Natural killer cell (primary cell): ENCODE results near the gene GGN. TPM values are rescaled to one million over a fixed set of nuclear protein-coding genes. Genes with fewer than 3 reads are reported as not detected.

ENCODE experiments used
- ATAC-seq, 3 donors: fragments of 150-1000 bp in 2 of 3; fragments of 200-7000 bp in 1 of 3; cut with Tn5 transposase; 1 replicate in 1 of 3; 2 replicates in 2 of 3; pipeline ENCODE4 v1.10.0; 2021; ENCODE audit warnings: mild to moderate bottlenecking in 2 of 3, moderate library complexity in 2 of 3
- DNase-seq, 2 donors: peaks; one replicate each; pipeline versions ENCODE4 v3.0.0 to v3.0.0-alpha.2; 2013 to 2021; ENCODE audit warnings: mixed read lengths in 1 of 2
- H3K27ac ChIP-seq: one replicate; pipeline ENCODE4 v1.5.1; 2013; ENCODE audit warnings: mild to moderate bottlenecking, low read length
- H3K27me3 ChIP-seq: one replicate; pipeline ENCODE4 v1.6.1; 2013; ENCODE audit warnings: low read length; ENCODE audit not compliant: control insufficient read depth, insufficient read depth
- H3K36me3 ChIP-seq: one replicate; pipeline ENCODE4 v1.6.1; 2013; ENCODE audit warnings: low read length; ENCODE audit not compliant: control insufficient read depth, insufficient read depth
- H3K4me1 ChIP-seq: one replicate; pipeline ENCODE4 v1.6.1; 2013; ENCODE audit warnings: low read length; ENCODE audit not compliant: control insufficient read depth, insufficient read depth
- H3K4me3 ChIP-seq: one replicate; pipeline ENCODE4 v1.5.1; 2013; ENCODE audit warnings: low read length
- H3K9me3 ChIP-seq: one replicate; pipeline ENCODE4 v1.6.1; 2013; ENCODE audit warnings: low read length; ENCODE audit not compliant: control insufficient read depth, insufficient read depth
- H3K27ac Mint-ChIP-seq, 2 donors: one replicate each; pipeline ENCODE4 v1.8.0; 2022; ENCODE audit warnings: mild to moderate bottlenecking in 2 of 2, mixed read lengths in 2 of 2, moderate library complexity in 1 of 2
- H3K27me3 Mint-ChIP-seq, 2 donors: one replicate each; pipeline ENCODE4 v1.8.0; 2022; ENCODE audit warnings: low read depth in 2 of 2, mixed read lengths in 2 of 2
- H3K36me3 Mint-ChIP-seq: one replicate; pipeline ENCODE4 v1.8.0; 2022; ENCODE audit warnings: mixed read lengths
- H3K4me1 Mint-ChIP-seq, 2 donors: one replicate each; pipeline ENCODE4 v1.8.0; 2022; ENCODE audit warnings: mixed read lengths in 2 of 2
- H3K4me3 Mint-ChIP-seq: one replicate; pipeline ENCODE4 v1.8.0; 2022; ENCODE audit warnings: mild to moderate bottlenecking, moderate library complexity, mixed read lengths
- H3K9me3 Mint-ChIP-seq, 2 donors: one replicate each; pipeline ENCODE4 v1.8.0; 2022; ENCODE audit warnings: mixed read lengths in 2 of 2
- CTCF ChIP-seq: fragments of 200-600 bp; IDR thresholded peaks from one replicate; pipeline ENCODE4 v1.8.0; 2022; ENCODE audit warnings: antibody characterized with exemption
- WGBS: methylation state at CpG from one replicate; pipeline ENCODE4 v1.1.7; 2013; ENCODE audit warnings: missing lambda C conversion rate; ENCODE audit not compliant: insufficient coverage; 5-methylcytosine and 5-hydroxymethylcytosine counted together
- intact Hi-C: fragments of 100-400 bp; cut with micrococcal nuclease; formaldehyde crosslinking; loops from one replicate; pipeline ENCODE4 v1.14.2; 2022
- total RNA-seq, 4 donors: library from RNA; stranded (reverse); fragments of 120-200 nt in 1 of 4; gene quantifications; one replicate each; pipeline versions ENCODE4 v1.2.3 to v1.2.4, GENCODE V29; 2013 to 2022

Gene GGN
- total RNA-seq, 3 donors from 2014 or later (not counting 1 experiment from before 2014, with no cell fraction given): not detected

GRCh38 chr19:38383743-38384142 lies 4.1 kb downstream of the GGN start:
- peaks cover 47% of the 10 kb centered on the region for H3K36me3 ChIP-seq
- ATAC-seq: no peak

GRCh38 chr19:38383184-38383583 lies 4.7 kb downstream of the GGN start:
- H3K36me3 Mint-ChIP-seq: peaks cover 11% of the 10 kb centered on the region
- peak overlapping the region; percentile 31 for H3K4me3 Mint-ChIP-seq
- H3K9me3 ChIP-seq: no peaks in the 10 kb centered on the region
- H3K9me3 Mint-ChIP-seq: no peaks in the 10 kb centered on the region
- H3K4me3 ChIP-seq: no peak overlapping the region
- DNase-seq: no peak
- peaks cover 11 to 16% of the 10 kb centered on the region in 2 donors for H3K4me1 Mint-ChIP-seq
- H3K27me3 ChIP-seq: peaks cover 14% of the 10 kb centered on the region
- H3K36me3 ChIP-seq: peaks cover 47% of the 10 kb centered on the region
- H3K27me3 Mint-ChIP-seq: peaks cover 11 to 12% of the 10 kb centered on the region in 2 donors
- no peak overlapping the region for H3K27ac ChIP-seq
- peaks cover 25% of the 10 kb centered on the region for H3K4me1 ChIP-seq
- H3K27ac Mint-ChIP-seq: peak overlapping the region in 1 of 2 donors; percentile 29
- WGBS: 96% methylated on average over 10 of the region's 10 CpGs
- TF ChIP-seq CTCF: no peak
- no peak for ATAC-seq
- intact Hi-C loops: no loop called here

More at GRCh38 chr19:38383743-38384142, 4.1 kb downstream of the GGN start:
- Mint-ChIP-seq H3K36me3 (peaks cover 11% of the 10 kb centered on the region), H3K4me1 (peaks cover 12 to 18% of the 10 kb centered on the region in 2 donors), H3K27ac (peak overlapping the region in 1 of 2 donors; percentile 29), H3K27me3 (peaks cover 13% of the 10 kb centered on the region in 2 donors), H3K9me3 (no peaks in the 10 kb centered on the region), H3K4me3 (peak overlapping the region; percentile 31)
- intact Hi-C loops: no loop called here
- Histone ChIP-seq H3K4me1 (peaks cover 29% of the 10 kb centered on the region), H3K9me3 (no peaks in the 10 kb centered on the region), H3K27ac (no peak overlapping the region), H3K4me3 (no peak overlapping the region), H3K27me3 (peaks cover 16% of the 10 kb centered on the region)
- 100% methylated on average over 2 of the region's 2 CpGs for WGBS
- no peak for TF ChIP-seq CTCF
- no peak for DNase-seq

- no peak for ATAC-seq
Observed at GRCh38 chr19:38381138-38381537, 6.7 kb downstream of the GGN start.

More at GRCh38 chr19:38381138-38381537, 6.7 kb downstream of the GGN start:
- Histone ChIP-seq H3K36me3 (peaks cover 47% of the 10 kb centered on the region), H3K4me3 (no peak overlapping the region), H3K9me3 (no peaks in the 10 kb centered on the region), H3K27ac (no peak overlapping the region), H3K4me1 (peaks cover 12% of the 10 kb centered on the region), H3K27me3 (peaks cover 1% of the 10 kb centered on the region)
- H3K27me3 Mint-ChIP-seq: peaks cover 0 to 3% of the 10 kb centered on the region in 2 donors
- peaks cover 11% of the 10 kb centered on the region for H3K36me3 Mint-ChIP-seq
- H3K4me3 Mint-ChIP-seq: no peak overlapping the region
- intact Hi-C loops: no loop called here
- 98% methylated on average over 9 of the region's 9 CpGs for WGBS
- no peak for TF ChIP-seq CTCF
- no peak for DNase-seq
- peaks cover 8 to 11% of the 10 kb centered on the region in 2 donors for H3K4me1 Mint-ChIP-seq
- no peak overlapping the region for H3K27ac Mint-ChIP-seq
- H3K9me3 Mint-ChIP-seq: no peaks in the 10 kb centered on the region
